DMS 273 treated with DMSO at 0.1 percent for 48 hours (cell line): ENCODE measurements around the gene BCR.

Source experiments
- DNase-seq: peaks from one replicate; lab custom pipeline; 2025; lab: John Stamatoyannopoulos, UW

The BCR gene

DNA sequence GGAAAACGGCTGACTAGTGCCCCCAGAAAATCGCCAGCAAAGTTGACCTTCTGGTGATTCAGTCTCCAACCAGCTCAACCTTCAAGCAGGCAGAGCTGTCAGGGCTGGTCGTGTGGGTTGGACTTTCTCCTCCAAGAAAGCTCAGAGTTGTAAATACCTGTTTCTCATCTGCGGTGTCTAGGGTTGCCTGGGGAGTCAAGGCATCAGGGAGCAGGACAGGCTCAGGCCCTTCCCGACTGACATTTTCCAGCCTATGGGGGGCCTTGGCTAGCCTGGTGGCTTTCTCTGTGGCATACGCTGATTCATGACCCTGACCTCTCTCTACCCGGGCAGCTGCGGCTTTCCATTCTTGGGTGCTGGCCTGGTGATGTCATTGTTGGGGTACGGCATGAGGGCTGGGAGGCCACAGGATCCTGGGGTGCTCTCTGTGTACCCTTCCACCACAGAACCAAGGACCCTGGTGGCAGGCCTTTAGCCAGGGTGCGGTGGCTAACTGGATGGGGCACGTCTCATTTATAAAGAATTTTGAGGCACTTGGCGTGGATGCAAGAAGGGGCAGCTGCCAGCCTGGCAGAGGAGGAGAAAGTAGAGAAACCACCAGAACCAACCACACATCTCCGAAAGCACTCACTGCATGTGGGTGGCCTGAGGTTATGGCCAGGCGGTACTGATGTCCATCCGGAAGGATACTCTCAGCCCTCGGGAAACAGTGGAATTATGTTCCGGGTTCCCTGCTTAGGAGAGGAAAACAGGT, 64.9 kb downstream of the BCR start:
- no peak for DNase-seq

DNA sequence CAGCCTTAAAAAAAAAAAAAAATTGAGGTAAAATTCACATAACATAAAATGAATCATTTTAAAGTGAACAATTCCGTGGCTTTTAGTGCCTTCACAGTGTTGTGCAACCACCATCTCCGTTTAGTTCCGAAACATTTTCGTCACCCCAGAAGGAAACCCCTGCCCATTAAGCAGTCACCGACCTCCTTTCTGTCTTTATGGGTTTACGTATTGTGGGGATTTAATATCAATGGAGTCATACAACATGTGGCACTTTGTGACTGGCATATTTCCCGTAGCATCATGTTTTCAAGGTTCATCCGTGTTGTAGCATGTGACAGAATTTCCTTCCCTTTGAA, 65.5 kb downstream of the BCR start:
- no peak for DNase-seq

DNA sequence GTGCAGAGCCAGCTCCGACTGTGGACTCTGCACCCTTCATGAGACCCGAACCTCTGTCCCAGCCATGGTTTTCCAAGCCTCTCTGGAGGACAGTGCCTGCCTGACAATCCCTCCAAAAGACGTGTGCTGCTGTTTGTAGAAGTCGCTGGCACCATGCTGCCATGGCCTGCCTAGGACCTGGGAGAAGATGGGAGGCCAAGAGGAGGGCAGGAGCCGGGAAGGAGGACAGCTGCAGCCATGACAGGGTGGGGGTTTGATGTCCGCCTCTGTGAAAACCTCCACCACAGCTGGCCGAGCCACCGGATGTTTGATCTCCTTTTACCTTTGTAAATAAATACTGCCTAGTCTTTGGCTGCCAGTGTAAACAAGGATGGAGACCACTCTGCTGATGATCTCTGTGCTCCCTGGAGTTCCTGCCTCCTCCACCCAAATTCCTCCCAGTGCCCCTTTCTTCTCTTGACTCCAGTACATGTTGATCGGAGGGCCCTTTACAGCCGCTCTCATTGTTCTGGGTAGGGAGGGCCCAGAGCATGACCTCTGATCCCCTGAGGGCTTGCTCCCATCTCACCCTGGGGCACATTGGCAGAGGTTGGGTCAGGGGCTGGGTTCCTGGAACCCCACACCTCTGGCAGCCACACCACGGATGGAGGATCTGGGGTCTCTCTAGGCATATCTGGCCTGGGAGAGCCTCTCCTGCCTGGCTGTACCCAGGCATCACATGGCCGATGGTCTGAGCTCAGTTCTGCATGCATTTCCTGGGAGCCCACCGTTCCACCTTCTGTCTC, 66.9 kb downstream of the BCR start:
- DNase-seq: no peak

DNA sequence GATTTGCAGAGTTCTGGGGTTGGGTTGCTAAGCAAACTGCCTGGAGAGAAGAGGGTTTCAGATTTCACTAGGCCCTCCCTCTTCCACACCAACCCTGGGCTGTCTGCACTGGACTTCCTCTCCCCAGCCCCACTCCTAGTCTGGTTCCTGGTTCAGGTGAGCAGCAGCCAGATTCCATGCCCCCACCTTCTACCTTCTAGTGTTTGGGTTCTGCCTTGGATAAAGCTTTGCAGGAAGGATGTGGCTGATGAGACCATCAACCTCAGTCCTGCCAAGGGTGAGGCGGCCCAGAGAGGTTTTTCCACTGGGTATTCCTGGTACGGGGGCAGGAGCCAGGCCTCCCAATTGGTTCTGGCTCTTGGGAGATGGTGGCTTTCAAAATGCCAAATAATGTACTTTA, 68.3 kb downstream of the BCR start:
- no peak for DNase-seq

DNA sequence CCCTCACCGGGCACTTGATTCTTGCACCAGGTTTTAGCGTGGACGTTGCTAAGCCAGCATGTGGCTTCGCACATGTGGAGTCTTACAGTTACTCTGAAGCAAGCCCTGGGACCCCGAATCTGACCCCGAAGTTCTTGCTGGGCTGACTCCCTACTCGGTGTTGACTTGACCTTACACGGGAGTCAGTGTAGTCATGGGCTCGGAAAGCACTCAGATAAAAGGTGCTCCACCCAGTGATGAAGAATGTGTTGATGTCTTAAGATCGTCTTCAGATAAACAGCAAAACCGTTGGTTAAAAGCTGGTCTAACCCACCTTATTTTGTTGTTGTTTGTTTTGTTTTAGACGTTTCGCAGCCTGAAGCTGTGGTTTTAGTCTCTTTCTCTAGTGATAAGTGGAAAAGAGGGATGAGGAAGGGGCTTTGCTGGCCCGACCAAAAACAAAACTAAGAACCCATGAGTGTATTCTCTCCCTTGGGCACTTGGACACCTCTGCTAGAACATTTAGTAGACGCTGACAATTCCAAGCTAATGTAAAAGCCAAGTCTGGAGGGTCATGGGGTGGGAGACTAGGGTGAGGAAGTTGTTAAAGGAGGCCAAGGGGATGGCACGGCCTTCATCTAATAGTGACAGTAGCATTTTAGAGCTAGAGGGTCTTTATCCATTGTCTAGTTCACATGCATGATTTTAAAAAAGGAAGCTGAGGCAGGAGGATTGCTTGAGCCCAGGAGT, 69.9 kb downstream of the BCR start:
- DNase-seq: no peak

DNA sequence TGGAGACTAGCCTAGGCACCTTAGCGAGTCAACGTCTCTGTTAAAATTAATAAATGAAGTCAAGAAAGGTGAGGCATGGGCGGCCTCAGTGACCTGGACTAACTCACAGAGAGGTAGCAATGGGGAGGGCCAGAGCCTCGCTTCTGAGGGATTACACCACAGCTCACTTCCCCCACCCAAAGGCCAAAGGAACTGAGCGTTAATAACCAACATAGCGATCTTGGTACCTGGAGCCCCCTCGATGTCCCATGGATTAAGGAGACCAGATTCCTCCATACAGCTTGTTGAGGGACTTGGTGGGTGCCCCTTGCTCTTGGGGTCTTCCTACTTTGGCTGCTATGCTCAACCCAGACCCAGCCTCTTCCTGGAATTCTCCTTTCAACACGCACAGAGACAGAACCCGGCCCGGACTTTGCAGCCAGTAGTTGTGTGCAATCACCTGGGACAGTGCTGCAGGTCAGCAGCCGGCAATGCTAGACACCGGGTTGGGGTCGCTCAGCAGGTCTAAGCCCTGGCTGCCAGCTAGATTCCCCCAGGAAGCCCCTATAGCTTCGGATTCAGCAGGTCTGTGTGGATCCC, 70.6 kb downstream of the BCR start:
- no peak for DNase-seq

DNA sequence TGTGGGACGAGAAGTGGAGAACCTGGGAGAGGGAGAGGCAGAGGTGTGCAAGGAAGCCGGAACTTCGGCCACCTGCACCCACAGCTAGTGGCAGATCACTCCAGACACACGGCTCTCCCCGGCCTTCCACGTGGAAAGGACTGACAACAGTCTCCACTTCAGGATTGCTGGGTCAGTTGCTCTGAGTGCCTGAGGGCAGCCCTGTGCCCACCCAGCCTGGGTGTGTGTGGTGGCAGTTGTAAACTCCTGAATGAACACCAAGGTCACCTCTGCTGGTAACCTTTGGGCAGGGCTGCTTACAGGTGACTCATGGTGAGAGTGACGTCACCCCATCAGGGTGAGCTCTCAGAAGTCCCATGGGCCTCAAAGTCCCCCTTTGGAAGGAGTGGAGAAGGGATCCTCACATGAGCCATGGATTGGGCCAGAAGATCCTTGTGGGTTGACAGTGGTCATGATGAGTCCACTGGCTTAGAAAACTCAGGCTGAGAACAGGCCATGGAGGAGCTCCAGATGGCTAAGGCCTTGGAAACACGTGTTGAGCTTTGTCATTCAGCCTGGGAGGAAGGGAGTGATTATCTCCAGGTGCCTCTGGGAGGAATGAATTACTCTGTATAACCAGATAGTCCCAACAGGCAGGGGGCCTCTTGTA, 71.3 kb downstream of the BCR start:
- DNase-seq: no peak

DNA sequence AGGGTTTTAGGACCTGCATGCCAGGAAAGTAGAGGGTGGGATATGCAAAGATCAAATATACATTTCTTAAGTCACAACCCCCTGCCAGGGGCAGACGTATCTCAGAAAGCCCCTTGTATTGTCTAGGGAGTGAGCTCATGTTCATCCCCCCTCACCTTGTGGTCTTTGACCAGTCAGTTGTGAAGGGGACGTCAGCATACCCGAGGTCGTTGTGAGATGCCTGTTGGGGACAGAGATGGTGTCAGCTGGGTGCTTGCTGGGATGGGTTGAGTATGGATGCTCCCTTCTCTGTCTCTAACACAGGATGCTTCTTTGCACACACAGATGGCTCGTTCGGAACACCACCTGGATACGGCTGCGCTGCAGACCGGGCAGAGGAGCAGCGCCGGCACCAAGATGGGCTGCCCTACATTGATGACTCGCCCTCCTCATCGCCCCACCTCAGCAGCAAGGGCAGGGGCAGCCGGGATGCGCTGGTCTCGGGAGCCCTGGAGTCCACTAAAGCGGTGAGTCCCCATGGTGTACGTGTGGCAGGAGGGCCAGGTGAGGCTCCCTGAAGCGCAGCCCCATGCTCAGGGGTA, 73.3 kb downstream of the BCR start:
- DNase-seq: no peak

DNA sequence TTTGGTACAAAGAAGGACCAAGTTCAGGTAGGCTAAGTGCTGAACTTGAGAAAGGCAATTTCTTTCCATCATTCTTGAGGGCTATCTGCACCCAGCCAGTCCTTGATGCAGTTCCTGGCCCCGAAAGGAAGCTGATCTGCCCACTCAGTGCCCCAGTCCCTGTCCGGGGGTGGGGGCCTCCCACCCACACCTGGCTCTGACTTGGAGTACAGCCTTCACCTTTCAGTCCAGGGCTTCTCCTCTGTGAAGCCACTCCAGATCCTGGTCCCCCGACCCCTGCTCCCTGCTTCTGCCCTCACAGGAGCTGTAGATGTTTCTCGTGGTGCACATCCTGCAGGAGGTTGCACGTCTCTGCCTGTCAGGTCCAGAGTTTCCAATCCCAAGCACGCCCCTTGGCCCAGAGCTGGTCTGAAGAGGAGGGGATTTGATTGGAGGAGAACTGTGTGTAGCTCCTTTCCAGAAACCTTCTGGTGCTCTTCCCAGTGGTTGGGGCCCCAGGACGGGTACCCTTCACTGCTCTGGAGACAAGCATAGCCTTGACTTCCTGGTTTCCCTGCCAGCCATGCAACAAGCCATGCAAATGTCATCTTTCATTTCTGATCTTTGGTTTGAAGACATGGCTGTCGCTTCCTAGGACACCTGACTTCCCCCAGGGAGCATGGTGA, 75.3 kb downstream of the BCR start:
- no peak for DNase-seq

DNA sequence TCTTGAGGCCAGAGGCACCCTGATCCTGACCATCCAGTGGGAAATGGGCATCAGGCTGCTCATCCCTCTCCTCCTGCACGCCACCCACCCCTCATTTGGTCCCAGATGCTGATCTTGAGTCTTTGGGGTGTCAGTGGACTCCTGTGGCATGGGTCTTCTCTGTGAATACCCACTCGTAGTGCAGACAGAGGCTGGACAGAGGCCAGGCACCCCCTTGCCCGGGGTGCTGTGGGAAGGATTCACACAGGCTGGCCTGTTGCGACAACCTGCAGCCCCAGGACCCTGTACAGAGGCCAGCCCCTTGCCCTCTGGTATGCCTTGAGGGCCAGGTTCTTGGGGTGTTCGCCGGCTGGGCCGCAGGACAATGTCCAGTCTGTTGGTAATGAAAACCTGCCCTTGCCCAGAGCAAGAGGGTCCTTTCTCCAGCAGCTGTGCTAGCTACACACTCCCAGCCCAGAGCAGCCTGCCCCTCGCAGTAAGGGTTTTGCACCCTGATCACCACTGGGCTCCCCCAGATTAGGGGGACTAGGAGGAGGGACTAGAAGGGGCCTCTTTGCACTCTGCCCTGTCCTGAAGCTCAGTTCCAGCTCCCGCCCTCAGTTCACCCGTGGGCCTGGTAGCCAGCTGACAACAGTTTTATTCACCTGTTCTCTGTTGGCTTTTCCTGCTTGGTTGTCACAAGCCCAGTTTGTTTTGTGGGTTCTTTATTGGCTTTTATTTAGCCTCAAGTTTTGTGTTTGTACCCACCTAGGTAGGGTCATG, 76.0 kb downstream of the BCR start:
- DNase-seq: no peak

DNA sequence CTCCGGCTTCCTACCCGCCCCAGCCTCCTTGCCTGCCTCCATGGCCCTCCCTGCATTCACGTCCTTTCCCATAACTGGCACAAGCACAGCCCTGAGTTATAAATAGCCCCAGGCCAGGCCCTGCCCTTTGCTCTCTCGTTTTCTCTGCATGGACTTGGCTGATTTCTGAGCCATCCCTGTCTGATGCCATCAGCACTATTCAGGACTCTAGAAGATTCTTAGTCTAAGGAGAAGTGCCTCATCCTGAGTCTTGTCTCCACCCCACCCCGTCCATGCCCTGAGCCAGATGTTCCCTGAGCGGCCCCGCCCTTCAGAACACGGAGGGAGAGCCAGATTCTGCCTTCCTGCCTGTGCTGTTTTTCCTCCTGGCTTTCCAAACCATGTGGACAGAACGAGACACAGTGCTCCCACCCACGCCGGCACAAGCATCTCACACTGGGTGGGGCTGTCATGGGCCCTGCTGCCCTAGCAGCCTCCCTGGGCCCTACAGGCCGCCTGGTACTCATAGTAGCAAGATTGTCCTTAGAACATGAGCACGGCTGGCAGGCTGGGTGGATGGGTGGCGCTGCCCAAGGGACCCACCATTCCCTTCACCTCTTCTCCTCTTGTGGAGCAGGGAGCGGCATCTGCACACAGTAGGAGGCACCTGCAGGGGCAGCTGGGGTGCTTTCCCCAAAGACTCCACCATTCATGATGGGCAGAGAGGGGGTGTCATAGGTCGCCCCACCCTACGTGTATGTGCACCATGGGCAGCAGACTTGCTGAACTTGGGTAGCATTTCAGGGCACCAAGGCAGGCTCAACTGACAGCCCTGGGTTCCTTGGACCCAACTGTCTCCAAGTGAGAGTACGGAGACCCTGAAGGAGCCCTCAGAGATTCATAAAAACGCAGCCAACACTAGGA, 76.9 kb downstream of the BCR start:
- DNase-seq: no peak

DNA sequence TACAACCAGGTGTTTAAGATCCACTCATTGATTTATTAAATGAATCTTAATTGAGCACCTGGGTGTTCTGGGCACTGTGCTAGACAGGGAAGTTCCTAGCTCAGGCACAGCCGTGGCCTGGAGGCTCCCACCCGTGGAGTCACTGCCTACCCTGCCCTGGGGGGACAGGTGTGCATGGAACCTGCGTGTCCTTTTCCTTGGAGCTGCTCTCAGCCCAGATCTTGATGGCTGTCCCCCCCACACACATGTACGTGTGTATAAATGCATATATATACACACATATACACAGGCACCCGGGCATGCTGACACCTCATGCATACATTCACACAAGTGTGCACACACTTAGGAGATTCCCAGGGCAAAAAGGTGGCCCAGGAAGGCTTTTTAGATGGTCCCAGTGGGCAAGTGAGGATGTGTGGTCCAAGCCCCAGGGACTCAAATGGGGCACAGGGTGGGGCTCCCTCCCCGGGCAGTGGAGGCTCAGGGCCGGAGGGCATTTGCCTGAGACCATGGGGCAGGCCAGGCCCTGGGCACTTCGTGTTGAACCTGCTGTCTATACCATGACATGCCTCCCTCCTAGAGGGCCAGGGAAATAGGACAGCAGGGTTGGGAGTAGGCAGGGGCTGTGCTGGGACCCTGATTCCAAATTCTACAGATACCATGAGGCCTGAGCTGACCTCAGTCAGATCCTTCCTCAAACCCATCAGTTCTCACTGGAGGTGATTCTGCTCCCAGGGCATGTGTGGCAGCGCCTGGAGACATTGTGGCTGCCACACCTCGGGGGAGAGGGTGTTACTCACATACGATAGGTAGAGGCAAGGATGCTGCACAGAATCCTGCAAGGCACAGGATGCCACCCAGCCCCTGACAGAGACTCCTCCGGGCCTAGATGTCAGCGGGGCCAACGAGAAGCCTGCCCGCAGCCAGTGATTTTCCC, 77.8 kb downstream of the BCR start:
- no peak for DNase-seq

DNA sequence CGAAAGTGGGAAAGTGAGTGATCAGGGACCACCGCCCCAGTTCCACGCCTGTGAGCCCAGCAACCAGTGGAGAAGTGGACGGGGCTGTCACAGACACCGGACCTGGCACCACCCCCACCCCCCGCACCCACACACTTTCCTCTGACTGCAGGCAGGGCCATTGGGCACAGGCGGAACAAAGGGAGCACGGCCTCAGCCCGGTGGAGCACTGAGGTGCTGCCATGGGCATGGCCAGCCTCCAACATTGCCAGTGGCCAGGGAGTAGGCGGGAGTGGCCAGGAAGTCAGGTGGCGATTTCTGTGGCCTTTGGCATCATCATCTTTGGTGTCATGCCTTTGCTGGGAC, 78.5 kb downstream of the BCR start:
- DNase-seq: no peak

DNA sequence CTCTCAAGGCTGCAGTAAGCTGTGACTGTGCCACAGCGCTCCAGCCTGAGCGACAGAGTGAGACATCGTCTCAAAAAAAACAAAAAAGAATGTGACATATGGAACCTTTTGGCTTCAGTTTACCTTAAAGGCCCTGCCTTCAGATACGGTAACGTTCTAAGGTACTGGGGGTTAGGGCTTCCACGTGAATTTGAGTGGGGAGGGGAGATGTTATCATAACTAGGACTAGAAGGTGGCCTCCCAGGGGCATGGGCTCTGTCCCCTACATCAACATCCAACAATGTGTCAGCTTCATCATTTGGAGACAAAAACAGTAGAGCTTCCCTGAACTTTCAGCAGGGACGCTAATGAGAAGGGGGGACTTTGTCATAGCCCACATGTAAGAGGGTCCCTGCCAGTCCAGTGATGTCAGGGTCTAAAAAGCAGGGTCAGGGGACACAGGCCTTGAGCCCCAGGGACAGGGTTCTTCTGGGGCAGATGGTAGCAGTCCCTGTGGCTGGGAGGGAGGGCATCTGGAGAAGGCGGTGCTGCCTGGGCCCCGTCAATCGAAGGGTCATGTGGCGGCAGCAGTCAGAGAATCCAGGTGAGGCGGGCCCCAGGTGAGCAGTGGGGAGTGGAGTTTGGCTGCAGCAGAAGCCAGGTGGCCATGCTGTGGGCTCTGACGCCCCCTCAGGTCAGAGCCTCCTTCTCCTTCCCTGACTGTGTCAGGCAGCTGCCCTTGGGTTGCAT, 79.8 kb downstream of the BCR start:
- DNase-seq: no peak

DNA sequence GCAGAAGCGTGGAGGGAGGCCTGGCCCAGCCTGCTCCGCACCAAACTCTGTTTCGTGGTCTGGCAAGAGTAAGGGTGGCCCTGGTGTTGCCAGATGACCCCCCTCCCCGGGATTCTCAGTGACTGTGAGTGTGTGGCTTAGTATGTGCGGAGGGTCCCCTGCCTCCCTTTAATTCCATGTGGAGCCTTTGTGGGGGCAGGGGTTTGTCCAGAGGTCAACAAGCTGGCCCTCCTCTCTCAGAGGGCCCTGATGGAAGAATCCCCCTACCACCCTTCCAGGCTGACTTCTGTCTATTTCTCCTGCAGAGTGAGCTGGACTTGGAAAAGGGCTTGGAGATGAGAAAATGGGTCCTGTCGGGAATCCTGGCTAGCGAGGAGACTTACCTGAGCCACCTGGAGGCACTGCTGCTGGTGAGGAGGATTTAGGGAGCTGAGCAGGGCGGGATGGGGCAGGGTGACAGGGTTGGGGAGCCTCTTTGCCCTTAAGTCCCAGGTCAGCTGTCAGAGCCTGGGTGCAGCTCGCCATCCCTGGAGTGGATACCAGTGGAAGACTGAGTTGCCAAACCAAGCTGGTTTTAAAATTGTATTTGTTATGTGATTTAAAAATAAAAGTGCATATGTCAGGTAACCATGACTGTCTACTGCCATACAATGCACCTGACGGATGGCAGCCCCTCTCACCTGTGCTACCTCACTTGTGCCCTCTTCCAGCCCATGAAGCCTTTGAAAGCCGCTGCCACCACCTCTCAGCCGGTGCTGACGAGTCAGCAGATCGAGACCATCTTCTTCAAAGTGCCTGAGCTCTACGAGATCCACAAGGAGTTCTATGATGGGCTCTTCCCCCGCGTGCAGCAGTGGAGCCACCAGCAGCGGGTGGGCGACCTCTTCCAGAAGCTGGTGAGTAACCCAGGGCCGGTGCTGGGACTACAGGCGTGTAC, 80.6 kb downstream of the BCR start:
- DNase-seq: no peak

DNA sequence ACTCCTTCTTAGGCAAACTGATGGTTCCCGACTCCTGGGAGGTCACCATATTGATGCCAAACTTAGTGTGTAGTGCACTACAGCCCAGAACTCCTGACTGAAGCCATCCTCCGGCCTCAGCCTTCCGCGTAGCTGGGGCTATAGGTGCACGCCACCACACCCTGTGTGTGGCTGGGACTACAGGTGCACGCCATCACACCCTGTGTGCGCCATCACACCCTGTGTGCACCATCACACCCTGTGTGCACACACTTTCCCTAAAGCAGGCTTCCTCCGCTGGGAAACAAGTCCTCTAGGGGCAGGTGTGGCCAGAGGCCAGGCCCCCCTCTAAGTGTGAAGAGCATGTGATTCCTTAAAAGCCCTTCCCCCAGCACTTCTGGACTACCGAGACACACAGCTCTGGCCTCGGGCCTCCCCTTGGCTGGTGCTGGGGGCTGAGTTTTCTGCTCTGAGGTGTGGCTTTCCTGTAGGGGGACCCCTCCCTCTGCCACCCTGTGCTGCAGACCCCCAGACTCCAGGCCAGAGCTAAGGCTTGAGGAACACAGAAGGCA, 81.7 kb downstream of the BCR start:
- DNase-seq: no peak
